HFF-Myc (cell line): ENCODE data around the gene LIX1L.

ENCODE experiments used
- DNase-seq: peaks from one replicate; pipeline ENCODE4 v3.0.0-alpha.2; 2011; ENCODE audit warnings: low read depth; ENCODE audit errors: extremely low read depth
- H3K4me3 ChIP-seq: replicated peaks from 2 replicates; pipeline ENCODE4 v1.5.1; 2011; ENCODE audit warnings: low read depth, mild to moderate bottlenecking, control low read depth, low read length
- CTCF ChIP-seq: IDR thresholded peaks from 2 replicates; pipeline ENCODE4 v1.5.1; 2012; ENCODE audit warnings: mild to moderate bottlenecking, low read depth, low read length, control low read depth; ENCODE audit errors: missing control alignments

The LIX1L gene

GRCh38 chr1:145906954-145907753 is 50.7 kb downstream of the LIX1L start:
- no peak for TF ChIP-seq CTCF
- no peak for DNase-seq
- H3K4me3 ChIP-seq, result no peak overlapping the region

GRCh38 chr1:145901312-145902021 is 56.4 kb downstream of the LIX1L start:
- peak; percentile 4 for TF ChIP-seq CTCF
- no peak overlapping the region for H3K4me3 ChIP-seq
- DNase-seq, result no peak

GRCh38 chr1:145898756-145899155 is 59.1 kb downstream of the LIX1L start:
- no peak overlapping the region for H3K4me3 ChIP-seq
- no peak for DNase-seq
- TF ChIP-seq CTCF, result no peak

GRCh38 chr1:145897969-145898368 is 59.8 kb downstream of the LIX1L start:
- H3K4me3 ChIP-seq, result no peak overlapping the region
- no peak for DNase-seq
- TF ChIP-seq CTCF, result no peak

GRCh38 chr1:145895471-145895870 is 62.3 kb downstream of the LIX1L start:
- no peak overlapping the region for H3K4me3 ChIP-seq
- DNase-seq, result no peak
- no peak for TF ChIP-seq CTCF

- no peak for DNase-seq
Measured at GRCh38 chr1:145893306-145894055, 64.3 kb downstream of the LIX1L start.

More at GRCh38 chr1:145893306-145894055, 64.3 kb downstream of the LIX1L start:
- no peak for TF ChIP-seq CTCF
- H3K4me3 ChIP-seq, result no peak overlapping the region
